H1 (cell line): ENCODE results near the gene EPB41L2. TPM values are rescaled to one million over a fixed set of nuclear protein-coding genes. Genes with fewer than 3 reads are reported as not detected.

Experiments
- MAFK ChIP-seq: IDR thresholded peaks from 2 replicates; pipeline ENCODE4 v1.6.1; 2012; ENCODE audit warnings: low read depth, mild to moderate bottlenecking, improper control_type of control experiment, low read length
- NANOG ChIP-seq: IDR thresholded peaks from 2 replicates; pipeline ENCODE4 v1.6.1; 2011; ENCODE audit warnings: low read length, low read depth, mild to moderate bottlenecking, inconsistent platforms; ENCODE audit not compliant: insufficient read depth, poor library complexity, severe bottlenecking
- polyA plus RNA-seq, 7 experiments: library from polyadenylated mRNA; depleted of rRNA in 3 of 7; stranded (reverse) in 5 of 7; unstranded in 2 of 7; fragments of >200 nt in 5 of 7; fragments of 200-250 nt in 2 of 7; gene quantifications; 1 replicate in 5 of 7; 2 replicates in 1 of 7; 4 replicates in 1 of 7; pipeline versions ENCODE4 v1.2.1 to v1.2.3, GENCODE V29; 2011 to 2013; ENCODE audit warnings: missing spikeins in 2 of 7, mixed read lengths in 2 of 7
- total RNA-seq: library from RNA; stranded (reverse); fragmentation: NEBNext Ultra II Directional; extraction: Animal tissue kit (Norgen Biotek cat#: 25700); gene quantifications from 2 replicates; pipeline ENCODE4 v1.2.1, GENCODE V29; 2021

Gene EPB41L2
- total and polyA plus RNA-seq, 2 of the 8 experiments (the other 6 are each of a cell fraction or from before 2014, with no cell fraction given), result 22.5 to 123 TPM

- TF ChIP-seq NANOG, result no peak
- no peak for TF ChIP-seq MAFK
Observed at GRCh38 chr6:131112249-131112648, 49.2 kb upstream of the EPB41L2 start (continued).
